HG03175 (cell line): ENCODE measurements around the gene IFITM10.

Experiments used
- ATAC-seq: cut with Tn5 transposase; IDR thresholded peaks from one replicate; pipeline ENCODE4 v1.9.1; 2021; ENCODE audit warnings: mild to moderate bottlenecking, moderate library complexity; ENCODE audit not compliant: unreplicated experiment

The IFITM10 gene

GRCh38 chr11:1753229-1753928 is 3.0 kb upstream of the IFITM10 start:
- ATAC-seq: no peak

GRCh38 chr11:1752907-1753228 is 2.5 kb upstream of the IFITM10 start:
- ATAC-seq: no peak

- no peak for ATAC-seq
Measured at GRCh38 chr11:1751999-1752906, 1.9 kb upstream of the IFITM10 start.

- no peak for ATAC-seq
Measured at GRCh38 chr11:1751531-1751921, 1.1 kb upstream of the IFITM10 start.

- ATAC-seq: no peak
Measured at GRCh38 chr11:1750840-1751530, 590 bp upstream of the IFITM10 start.

- no peak for ATAC-seq
Measured at GRCh38 chr11:1749395-1750351, 722 bp downstream of the IFITM10 start.

- no peak for ATAC-seq
Measured at GRCh38 chr11:1748636-1749394, 1.6 kb downstream of the IFITM10 start.

- no peak for ATAC-seq
Measured at GRCh38 chr11:1747753-1748635, 2.4 kb downstream of the IFITM10 start.

GRCh38 chr11:1746956-1747752 is 3.2 kb downstream of the IFITM10 start:
- ATAC-seq: no peak

- ATAC-seq: no peak
Measured at GRCh38 chr11:1746511-1746931, 3.9 kb downstream of the IFITM10 start.

GRCh38 chr11:1745701-1746320 is 4.6 kb downstream of the IFITM10 start:
- ATAC-seq: no peak

- no peak for ATAC-seq
Measured at GRCh38 chr11:1744891-1745700, 5.3 kb downstream of the IFITM10 start.

- no peak for ATAC-seq
Measured at GRCh38 chr11:1744137-1744886, 6.1 kb downstream of the IFITM10 start.

- no peak for ATAC-seq
Measured at GRCh38 chr11:1743585-1744136, 6.7 kb downstream of the IFITM10 start.

- no peak for ATAC-seq
Measured at GRCh38 chr11:1742869-1743584, 7.4 kb downstream of the IFITM10 start.
